ENCODE data around the gene FBXO8.

The FBXO8 gene

GRCh38 chr4:174215057-174215456 lies 68.4 kb downstream of the FBXO8 start:
- Histone ChIP-seq H3K27ac (no peak overlapping the region), H3K27me3 (ENCODE audit: insufficient read depth, low read depth, severe bottlenecking) (no peaks in the 10 kb centered on the region), H3K36me3 (no peaks in the 10 kb centered on the region), H3K4me3 (ENCODE audit: low read depth, low read length) (no peak overlapping the region), H3K9me3 (ENCODE audit: severe bottlenecking) (no peaks in the 10 kb centered on the region)
- no peak for DNase-seq
- no peak for TF ChIP-seq CTCF (IDR thresholded peaks at IDR 0.05; ENCODE audit: low read depth, low read length)

- H3K36me3 ChIP-seq = no peaks in the 10 kb centered on the region
- no peaks in the 10 kb centered on the region for H3K9me3 ChIP-seq (ENCODE audit: severe bottlenecking)
- no peaks in the 10 kb centered on the region for H3K27me3 ChIP-seq (ENCODE audit: insufficient read depth, low read depth, severe bottlenecking)
- no peak for TF ChIP-seq CTCF (IDR thresholded peaks at IDR 0.05; ENCODE audit: low read depth, low read length)
- DNase-seq = no peak
- no peak overlapping the region for H3K27ac ChIP-seq
- H3K4me3 ChIP-seq (ENCODE audit: low read depth, low read length) = no peak overlapping the region
Measured at GRCh38 chr4:174214101-174214878, 69.2 kb downstream of the FBXO8 start.

- DNase-seq = no peak
- H3K4me3 ChIP-seq (ENCODE audit: low read depth, low read length) = no peak overlapping the region
- TF ChIP-seq CTCF (IDR thresholded peaks at IDR 0.05; ENCODE audit: low read depth, low read length) = no peak
- H3K27ac ChIP-seq = no peak overlapping the region
- no peaks in the 10 kb centered on the region for H3K36me3 ChIP-seq
- H3K9me3 ChIP-seq (ENCODE audit: severe bottlenecking) = no peaks in the 10 kb centered on the region
- no peaks in the 10 kb centered on the region for H3K27me3 ChIP-seq (ENCODE audit: insufficient read depth, low read depth, severe bottlenecking)
Measured at GRCh38 chr4:174213731-174214100, 69.8 kb downstream of the FBXO8 start.

GRCh38 chr4:174212061-174212460 lies 71.4 kb downstream of the FBXO8 start:
- TF ChIP-seq CTCF (IDR thresholded peaks at IDR 0.05; ENCODE audit: low read depth, low read length) = no peak
- no peaks in the 10 kb centered on the region for H3K27me3 ChIP-seq (ENCODE audit: insufficient read depth, low read depth, severe bottlenecking)
- H3K27ac ChIP-seq = no peak overlapping the region
- H3K9me3 ChIP-seq (ENCODE audit: severe bottlenecking) = no peaks in the 10 kb centered on the region
- H3K36me3 ChIP-seq = no peaks in the 10 kb centered on the region
- no peak for DNase-seq
- no peak overlapping the region for H3K4me3 ChIP-seq (ENCODE audit: low read depth, low read length)

- no peak overlapping the region for H3K27ac ChIP-seq
- no peaks in the 10 kb centered on the region for H3K9me3 ChIP-seq (ENCODE audit: severe bottlenecking)
- DNase-seq = no peak
- H3K4me3 ChIP-seq (ENCODE audit: low read depth, low read length) = no peak overlapping the region
- TF ChIP-seq CTCF (IDR thresholded peaks at IDR 0.05; ENCODE audit: low read depth, low read length) = no peak
- H3K36me3 ChIP-seq = no peaks in the 10 kb centered on the region
- H3K27me3 ChIP-seq (ENCODE audit: insufficient read depth, low read depth, severe bottlenecking) = no peaks in the 10 kb centered on the region
Measured at GRCh38 chr4:174211622-174212044, 71.8 kb downstream of the FBXO8 start.
